Gastroesophageal sphincter (tissue), 3 donors: ENCODE data around the gene NXF1.

Experiments
- CTCF ChIP-seq, 4 experiments: fragments of 200-600 bp in 2 of 4; fragments of 450-650 bp in 2 of 4; sonication (generic) in 1 of 4; IDR thresholded peaks; one replicate each; pipeline ENCODE4 v1.5.1; 2017 to 2019; ENCODE audit warnings: antibody characterized with exemption in 4 of 4, mild to moderate bottlenecking in 2 of 4, moderate library complexity in 2 of 4
- POLR2A ChIP-seq, 2 donors: fragments of 450-650 bp; IDR thresholded peaks; one replicate each; pipeline ENCODE4 v1.6.1; 2017; ENCODE audit warnings: antibody characterized with exemption in 2 of 2, mild to moderate bottlenecking in 2 of 2, moderate library complexity in 1 of 2
- POLR2AphosphoS5 ChIP-seq: sonication (generic); formaldehyde crosslinking; IDR thresholded peaks from one replicate; pipeline ENCODE4 v1.6.1; 2017; ENCODE audit warnings: antibody characterized with exemption

GRCh38 chr11:62804310-62805075 is 747 bp downstream of the NXF1 start:
- TF ChIP-seq POLR2AphosphoS5: no peak
- no peak for TF ChIP-seq CTCF (IDR thresholded peaks at IDR 0.05)
- no peak for TF ChIP-seq POLR2A (IDR thresholded peaks at IDR 0.05)
